Measurements from ENCODE around the gene RPS19BP1. TPM values are rescaled to one million over a fixed set of nuclear protein-coding genes. Genes with fewer than 3 reads are reported as not detected.

The RPS19BP1 gene
- total RNA-seq, 1 experiment from 2014 or later = 102 TPM

- H3K36me3 Mint-ChIP-seq = no peaks in the 10 kb centered on the region
- ATAC-seq (no peak), DNase-seq (ENCODE audit: low spot score) (no peak)
- ChIA-PET CTCF (interaction anchor here (0.9 to 2.2 kb wide), 3 partner anchors 46 to 89 kb away, joined by 3 to 8 read pairs (median 5); partner anchors contain the start of gene TAB1), POLR2A (no interaction called here)
- H3K9me3 Mint-ChIP-seq = no peaks in the 10 kb centered on the region
- TF ChIP-seq, protein P1, sequence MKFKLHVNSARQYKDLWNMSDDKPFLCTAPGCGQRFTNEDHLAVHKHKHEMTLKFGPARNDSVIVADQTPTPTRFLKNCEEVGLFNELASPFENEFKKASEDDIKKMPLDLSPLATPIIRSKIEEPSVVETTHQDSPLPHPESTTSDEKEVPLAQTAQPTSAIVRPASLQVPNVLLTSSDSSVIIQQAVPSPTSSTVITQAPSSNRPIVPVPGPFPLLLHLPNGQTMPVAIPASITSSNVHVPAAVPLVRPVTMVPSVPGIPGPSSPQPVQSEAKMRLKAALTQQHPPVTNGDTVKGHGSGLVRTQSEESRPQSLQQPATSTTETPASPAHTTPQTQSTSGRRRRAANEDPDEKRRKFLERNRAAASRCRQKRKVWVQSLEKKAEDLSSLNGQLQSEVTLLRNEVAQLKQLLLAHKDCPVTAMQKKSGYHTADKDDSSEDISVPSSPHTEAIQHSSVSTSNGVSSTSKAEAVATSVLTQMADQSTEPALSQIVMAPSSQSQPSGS (CRISPR knock-in tag; IDR thresholded peaks at IDR 0.05; ENCODE audit: borderline replicate concordance, low read depth) = no peak
- TF ChIP-seq MYBL2 (CRISPR knock-in tag; IDR thresholded peaks at IDR 0.05) (no peak), OVOL2 (CRISPR knock-in tag; IDR thresholded peaks at IDR 0.05; ENCODE audit: borderline replicate concordance) (no peak), ZNF263 (CRISPR knock-in tag; IDR thresholded peaks at IDR 0.05; ENCODE audit: low read depth) (no peak), ATF3 (CRISPR knock-in tag; conservative IDR thresholded peaks at IDR 0.05) (no peak), SOX15 (CRISPR knock-in tag; IDR thresholded peaks at IDR 0.05) (no peak), NR1H2 (CRISPR knock-in tag; IDR thresholded peaks at IDR 0.05) (no peak), ZNF121 (CRISPR knock-in tag; IDR thresholded peaks at IDR 0.05) (no peak), ZNF423 (CRISPR knock-in tag; IDR thresholded peaks at IDR 0.05) (no peak), JUN (CRISPR knock-in tag; IDR thresholded peaks at IDR 0.05) (no peak), SMAD4 (CRISPR knock-in tag; IDR thresholded peaks at IDR 0.05) (no peak), ERG (CRISPR knock-in tag; IDR thresholded peaks at IDR 0.05) (no peak), KAT7 (CRISPR knock-in tag; IDR thresholded peaks at IDR 0.05; ENCODE audit: borderline replicate concordance) (no peak)
- TF ChIP-seq, protein P2, sequence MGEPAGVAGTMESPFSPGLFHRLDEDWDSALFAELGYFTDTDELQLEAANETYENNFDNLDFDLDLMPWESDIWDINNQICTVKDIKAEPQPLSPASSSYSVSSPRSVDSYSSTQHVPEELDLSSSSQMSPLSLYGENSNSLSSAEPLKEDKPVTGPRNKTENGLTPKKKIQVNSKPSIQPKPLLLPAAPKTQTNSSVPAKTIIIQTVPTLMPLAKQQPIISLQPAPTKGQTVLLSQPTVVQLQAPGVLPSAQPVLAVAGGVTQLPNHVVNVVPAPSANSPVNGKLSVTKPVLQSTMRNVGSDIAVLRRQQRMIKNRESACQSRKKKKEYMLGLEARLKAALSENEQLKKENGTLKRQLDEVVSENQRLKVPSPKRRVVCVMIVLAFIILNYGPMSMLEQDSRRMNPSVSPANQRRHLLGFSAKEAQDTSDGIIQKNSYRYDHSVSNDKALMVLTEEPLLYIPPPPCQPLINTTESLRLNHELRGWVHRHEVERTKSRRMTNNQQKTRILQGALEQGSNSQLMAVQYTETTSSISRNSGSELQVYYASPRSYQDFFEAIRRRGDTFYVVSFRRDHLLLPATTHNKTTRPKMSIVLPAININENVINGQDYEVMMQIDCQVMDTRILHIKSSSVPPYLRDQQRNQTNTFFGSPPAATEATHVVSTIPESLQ (CRISPR knock-in tag; IDR thresholded peaks at IDR 0.05) = no peak
- peaks cover 3% of the 10 kb centered on the region for H3K27me3 Mint-ChIP-seq (ENCODE audit: low read depth)
- H3K4me1 Mint-ChIP-seq = peaks cover 8% of the 10 kb centered on the region
- H3K4me3 Mint-ChIP-seq = no peak overlapping the region
- no peak overlapping the region for H3K27ac Mint-ChIP-seq
Measured at GRCh38 chr22:39488563-39489083, 43.9 kb downstream of the RPS19BP1 start.

- ATAC-seq (no peak), DNase-seq (ENCODE audit: low spot score) (no peak)
- H3K27me3 Mint-ChIP-seq (ENCODE audit: low read depth) = no peaks in the 10 kb centered on the region; the same call in 1 of the 2 replicates
- ChIA-PET POLR2A (interaction anchor here (1.1 kb wide), 1 partner anchor 14 kb away, joined by 3 read pairs; the partner anchor contains the start of gene MIEF1), CTCF (interaction anchor here (0.9 to 2.0 kb wide), 4 partner anchors 8 to 47 kb away, joined by 3 to 7 read pairs (median 4); no protein-coding TSS in a partner anchor)
- no peak overlapping the region for H3K4me3 Mint-ChIP-seq
- peaks cover 8% of the 10 kb centered on the region for H3K4me1 Mint-ChIP-seq
- H3K36me3 Mint-ChIP-seq = no peaks in the 10 kb centered on the region
- no peaks in the 10 kb centered on the region for H3K9me3 Mint-ChIP-seq
- H3K27ac Mint-ChIP-seq = no peak overlapping the region
- TF ChIP-seq ZNF671 (CRISPR knock-in tag; IDR thresholded peaks at IDR 0.05) = no peak
- no peak for TF ChIP-seq E2F4 (CRISPR knock-in tag; IDR thresholded peaks at IDR 0.05; ENCODE audit: borderline replicate concordance, low read depth)
- no peak for TF ChIP-seq MXD4 (CRISPR knock-in tag; IDR thresholded peaks at IDR 0.05; ENCODE audit: borderline replicate concordance)
- TF ChIP-seq CREM (CRISPR knock-in tag; IDR thresholded peaks at IDR 0.05) = no peak
- TF ChIP-seq, protein P3, sequence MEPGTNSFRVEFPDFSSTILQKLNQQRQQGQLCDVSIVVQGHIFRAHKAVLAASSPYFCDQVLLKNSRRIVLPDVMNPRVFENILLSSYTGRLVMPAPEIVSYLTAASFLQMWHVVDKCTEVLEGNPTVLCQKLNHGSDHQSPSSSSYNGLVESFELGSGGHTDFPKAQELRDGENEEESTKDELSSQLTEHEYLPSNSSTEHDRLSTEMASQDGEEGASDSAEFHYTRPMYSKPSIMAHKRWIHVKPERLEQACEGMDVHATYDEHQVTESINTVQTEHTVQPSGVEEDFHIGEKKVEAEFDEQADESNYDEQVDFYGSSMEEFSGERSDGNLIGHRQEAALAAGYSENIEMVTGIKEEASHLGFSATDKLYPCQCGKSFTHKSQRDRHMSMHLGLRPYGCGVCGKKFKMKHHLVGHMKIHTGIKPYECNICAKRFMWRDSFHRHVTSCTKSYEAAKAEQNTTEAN (CRISPR knock-in tag; IDR thresholded peaks at IDR 0.05) = no peak
- no peak for TF ChIP-seq PRDM15 (CRISPR knock-in tag; IDR thresholded peaks at IDR 0.05)
- no peak for TF ChIP-seq ZNF396 (CRISPR knock-in tag; IDR thresholded peaks at IDR 0.05; ENCODE audit: borderline replicate concordance)
- TF ChIP-seq SMAD3 (CRISPR knock-in tag; IDR thresholded peaks at IDR 0.05; ENCODE audit: borderline replicate concordance) = no peak
- no peak for TF ChIP-seq TP53 (CRISPR knock-in tag; IDR thresholded peaks at IDR 0.05)
Measured at GRCh38 chr22:39487826-39488520, 44.6 kb downstream of the RPS19BP1 start.

Data from WTC11 (cell line).